Measurements from ENCODE around the gene SMCR8.

GRCh38 chr17:18360518-18360917 lies 45.4 kb downstream of the SMCR8 start:
- TF ChIP-seq, protein P1, sequence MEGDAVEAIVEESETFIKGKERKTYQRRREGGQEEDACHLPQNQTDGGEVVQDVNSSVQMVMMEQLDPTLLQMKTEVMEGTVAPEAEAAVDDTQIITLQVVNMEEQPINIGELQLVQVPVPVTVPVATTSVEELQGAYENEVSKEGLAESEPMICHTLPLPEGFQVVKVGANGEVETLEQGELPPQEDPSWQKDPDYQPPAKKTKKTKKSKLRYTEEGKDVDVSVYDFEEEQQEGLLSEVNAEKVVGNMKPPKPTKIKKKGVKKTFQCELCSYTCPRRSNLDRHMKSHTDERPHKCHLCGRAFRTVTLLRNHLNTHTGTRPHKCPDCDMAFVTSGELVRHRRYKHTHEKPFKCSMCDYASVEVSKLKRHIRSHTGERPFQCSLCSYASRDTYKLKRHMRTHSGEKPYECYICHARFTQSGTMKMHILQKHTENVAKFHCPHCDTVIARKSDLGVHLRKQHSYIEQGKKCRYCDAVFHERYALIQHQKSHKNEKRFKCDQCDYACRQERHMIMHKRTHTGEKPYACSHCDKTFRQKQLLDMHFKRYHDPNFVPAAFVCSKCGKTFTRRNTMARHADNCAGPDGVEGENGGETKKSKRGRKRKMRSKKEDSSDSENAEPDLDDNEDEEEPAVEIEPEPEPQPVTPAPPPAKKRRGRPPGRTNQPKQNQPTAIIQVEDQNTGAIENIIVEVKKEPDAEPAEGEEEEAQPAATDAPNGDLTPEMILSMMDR (CRISPR knock-in tag; IDR thresholded peaks at IDR 0.05), result no peak
- TF ChIP-seq BRF2 (CRISPR knock-in tag; IDR thresholded peaks at IDR 0.05), result no peak
- no peak for TF ChIP-seq NFE2L1 (CRISPR knock-in tag; IDR thresholded peaks at IDR 0.05; ENCODE audit: borderline replicate concordance)
- TF ChIP-seq, protein P2, sequence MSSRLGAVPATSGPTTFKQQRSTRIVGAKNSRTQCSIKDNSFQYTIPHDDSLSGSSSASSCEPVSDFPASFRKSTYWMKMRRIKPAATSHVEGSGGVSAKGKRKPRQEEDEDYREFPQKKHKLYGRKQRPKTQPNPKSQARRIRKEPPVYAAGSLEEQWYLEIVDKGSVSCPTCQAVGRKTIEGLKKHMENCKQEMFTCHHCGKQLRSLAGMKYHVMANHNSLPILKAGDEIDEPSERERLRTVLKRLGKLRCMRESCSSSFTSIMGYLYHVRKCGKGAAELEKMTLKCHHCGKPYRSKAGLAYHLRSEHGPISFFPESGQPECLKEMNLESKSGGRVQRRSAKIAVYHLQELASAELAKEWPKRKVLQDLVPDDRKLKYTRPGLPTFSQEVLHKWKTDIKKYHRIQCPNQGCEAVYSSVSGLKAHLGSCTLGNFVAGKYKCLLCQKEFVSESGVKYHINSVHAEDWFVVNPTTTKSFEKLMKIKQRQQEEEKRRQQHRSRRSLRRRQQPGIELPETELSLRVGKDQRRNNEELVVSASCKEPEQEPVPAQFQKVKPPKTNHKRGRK (CRISPR knock-in tag; IDR thresholded peaks at IDR 0.05), result no peak
- TF ChIP-seq, protein P3, sequence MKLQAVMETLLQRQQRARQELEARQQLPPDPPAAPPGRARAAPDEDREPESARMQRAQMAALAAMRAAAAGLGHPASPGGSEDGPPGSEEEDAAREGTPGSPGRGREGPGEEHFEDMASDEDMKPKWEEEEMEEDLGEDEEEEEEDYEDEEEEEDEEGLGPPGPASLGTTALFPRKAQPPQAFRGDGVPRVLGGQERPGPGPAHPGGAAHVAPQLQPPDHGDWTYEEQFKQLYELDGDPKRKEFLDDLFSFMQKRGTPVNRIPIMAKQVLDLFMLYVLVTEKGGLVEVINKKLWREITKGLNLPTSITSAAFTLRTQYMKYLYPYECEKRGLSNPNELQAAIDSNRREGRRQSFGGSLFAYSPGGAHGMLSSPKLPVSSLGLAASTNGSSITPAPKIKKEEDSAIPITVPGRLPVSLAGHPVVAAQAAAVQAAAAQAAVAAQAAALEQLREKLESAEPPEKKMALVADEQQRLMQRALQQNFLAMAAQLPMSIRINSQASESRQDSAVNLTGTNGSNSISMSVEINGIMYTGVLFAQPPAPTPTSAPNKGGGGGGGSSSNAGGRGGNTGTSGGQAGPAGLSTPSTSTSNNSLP (IDR thresholded peaks at IDR 0.05; ENCODE audit: low read depth, low read length), result no peak
- TF ChIP-seq NFE2L2 (IDR thresholded peaks at IDR 0.05; ENCODE audit: low read length), result no peak
- no peak for TF ChIP-seq JUND (CRISPR knock-in tag; IDR thresholded peaks at IDR 0.05)
- no peak for TF ChIP-seq FOXP4 (CRISPR knock-in tag; IDR thresholded peaks at IDR 0.05)
- TF ChIP-seq RFX1 (IDR thresholded peaks at IDR 0.05), result no peak
- TF ChIP-seq TARDBP (CRISPR knock-in tag; IDR thresholded peaks at IDR 0.05), result no peak
- TF ChIP-seq ZSCAN29 (CRISPR knock-in tag; conservative IDR thresholded peaks at IDR 0.05), result no peak
- TF ChIP-seq ZNF354B (CRISPR knock-in tag; IDR thresholded peaks at IDR 0.05), result no peak
- TF ChIP-seq KDM2A (CRISPR knock-in tag; IDR thresholded peaks at IDR 0.05; ENCODE audit: borderline replicate concordance, low read depth), result no peak
